GM12801 (cell line): ENCODE data around the gene DEPDC7.

ENCODE experiments used
- TF ChIP-seq, protein P1 (sequence below): IDR thresholded peaks from one replicate; pipeline ENCODE4 v1.5.1; 2011; ENCODE audit warnings: control low read depth; ENCODE audit not compliant: insufficient read length; ENCODE audit errors: extremely low read depth

The DEPDC7 gene

DNA sequence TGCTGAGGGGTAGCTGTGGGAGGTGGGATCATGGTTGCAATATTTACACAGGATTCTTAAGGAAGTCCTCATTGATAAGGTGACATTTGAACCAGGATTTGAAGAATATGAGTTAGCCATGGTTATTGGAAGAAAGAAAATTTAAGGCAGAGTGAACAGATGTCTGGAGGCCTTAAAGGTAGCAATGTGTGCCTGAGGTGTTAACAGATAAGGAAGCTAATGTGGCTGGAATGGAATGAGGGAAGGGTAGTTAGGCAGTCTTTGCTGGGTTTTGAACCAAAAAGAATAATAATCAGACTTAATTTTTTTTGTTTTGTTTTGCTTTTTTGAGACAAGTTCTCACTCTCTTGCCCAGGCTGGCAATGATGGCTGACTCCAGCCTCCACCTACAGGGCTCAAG is 9.7 kb upstream of the DEPDC7 start:
- TF ChIP-seq, protein P1, sequence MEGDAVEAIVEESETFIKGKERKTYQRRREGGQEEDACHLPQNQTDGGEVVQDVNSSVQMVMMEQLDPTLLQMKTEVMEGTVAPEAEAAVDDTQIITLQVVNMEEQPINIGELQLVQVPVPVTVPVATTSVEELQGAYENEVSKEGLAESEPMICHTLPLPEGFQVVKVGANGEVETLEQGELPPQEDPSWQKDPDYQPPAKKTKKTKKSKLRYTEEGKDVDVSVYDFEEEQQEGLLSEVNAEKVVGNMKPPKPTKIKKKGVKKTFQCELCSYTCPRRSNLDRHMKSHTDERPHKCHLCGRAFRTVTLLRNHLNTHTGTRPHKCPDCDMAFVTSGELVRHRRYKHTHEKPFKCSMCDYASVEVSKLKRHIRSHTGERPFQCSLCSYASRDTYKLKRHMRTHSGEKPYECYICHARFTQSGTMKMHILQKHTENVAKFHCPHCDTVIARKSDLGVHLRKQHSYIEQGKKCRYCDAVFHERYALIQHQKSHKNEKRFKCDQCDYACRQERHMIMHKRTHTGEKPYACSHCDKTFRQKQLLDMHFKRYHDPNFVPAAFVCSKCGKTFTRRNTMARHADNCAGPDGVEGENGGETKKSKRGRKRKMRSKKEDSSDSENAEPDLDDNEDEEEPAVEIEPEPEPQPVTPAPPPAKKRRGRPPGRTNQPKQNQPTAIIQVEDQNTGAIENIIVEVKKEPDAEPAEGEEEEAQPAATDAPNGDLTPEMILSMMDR: no peak

DNA sequence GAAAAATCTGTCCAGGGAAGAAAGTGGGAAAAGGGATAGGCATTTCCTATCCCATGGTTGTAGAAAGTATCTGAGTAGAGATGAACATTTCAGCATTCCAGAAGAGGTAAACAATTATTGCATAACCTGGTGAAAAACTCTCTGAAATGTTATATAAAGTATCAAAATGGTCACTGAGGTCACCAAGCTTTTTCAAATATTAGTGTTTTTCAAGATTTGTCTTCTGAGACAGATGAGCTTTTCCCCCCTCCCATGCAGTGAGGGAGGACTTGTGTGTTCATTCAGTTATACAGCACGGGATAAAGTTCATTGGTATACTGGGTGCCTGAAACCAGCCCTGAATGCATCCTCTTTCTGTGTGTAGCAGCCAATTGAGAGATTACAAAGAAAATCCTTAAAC is 1.9 kb upstream of the DEPDC7 start:
- TF ChIP-seq, protein P1: no peak

DNA sequence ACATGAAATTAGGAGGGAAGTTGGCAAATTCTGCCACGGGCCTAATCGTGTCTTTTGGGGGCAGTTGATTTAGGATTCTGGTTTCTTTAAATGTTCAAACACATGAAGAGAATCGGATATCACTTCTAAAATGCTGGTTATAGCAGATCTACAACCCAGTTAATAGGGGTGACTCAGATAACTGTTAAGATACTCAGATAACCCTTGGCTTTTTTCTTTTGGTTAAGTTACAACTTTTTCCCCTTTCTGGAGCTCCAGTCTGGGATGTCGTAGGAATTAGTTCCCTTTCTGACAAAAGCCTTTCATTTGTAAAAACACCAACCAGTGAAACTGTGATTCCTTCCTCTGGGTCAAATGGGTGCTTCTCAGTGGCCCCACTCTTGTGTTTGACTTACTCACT is 976 bp downstream of the DEPDC7 start:
- TF ChIP-seq, protein P1: no peak

DNA sequence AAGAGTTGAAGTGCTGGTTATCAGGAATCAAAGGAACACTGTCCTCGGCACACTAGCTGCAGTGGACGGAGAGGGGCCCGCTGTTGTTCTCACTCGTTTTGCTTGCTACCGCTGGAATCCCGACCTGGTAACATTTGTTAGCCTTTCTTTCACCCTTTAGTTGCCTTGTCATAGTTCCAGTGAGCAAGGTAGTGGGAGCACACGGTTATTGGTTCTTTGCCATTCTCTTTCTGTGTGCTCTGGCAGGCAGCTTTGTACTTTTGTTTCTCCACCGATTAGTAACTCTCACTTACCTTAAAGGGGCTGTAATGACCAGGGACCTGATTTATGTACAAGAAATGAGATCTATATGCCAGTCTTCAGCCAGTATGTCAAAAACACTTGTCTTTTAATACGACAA is 1.8 kb downstream of the DEPDC7 start:
- TF ChIP-seq, protein P1: no peak

DNA sequence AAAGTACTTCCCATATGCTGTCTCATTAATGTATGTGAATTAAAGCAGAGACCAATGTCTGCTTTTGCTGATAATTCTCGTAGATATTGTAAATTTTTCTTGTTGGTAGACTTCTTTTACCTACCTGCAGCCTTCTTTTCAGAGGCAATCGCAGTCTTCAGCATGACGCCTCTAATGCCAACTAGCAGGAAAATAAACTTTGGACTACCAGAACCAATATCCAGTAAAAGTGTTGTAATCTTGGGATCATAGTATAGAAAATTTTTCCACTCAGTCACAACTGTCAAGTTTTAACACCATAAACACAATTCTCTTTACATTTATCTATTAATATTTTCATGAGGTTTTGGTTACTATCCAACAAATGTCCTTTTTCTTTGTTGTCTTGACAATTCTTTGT is 2.3 kb downstream of the DEPDC7 start:
- TF ChIP-seq, protein P1: no peak

DNA sequence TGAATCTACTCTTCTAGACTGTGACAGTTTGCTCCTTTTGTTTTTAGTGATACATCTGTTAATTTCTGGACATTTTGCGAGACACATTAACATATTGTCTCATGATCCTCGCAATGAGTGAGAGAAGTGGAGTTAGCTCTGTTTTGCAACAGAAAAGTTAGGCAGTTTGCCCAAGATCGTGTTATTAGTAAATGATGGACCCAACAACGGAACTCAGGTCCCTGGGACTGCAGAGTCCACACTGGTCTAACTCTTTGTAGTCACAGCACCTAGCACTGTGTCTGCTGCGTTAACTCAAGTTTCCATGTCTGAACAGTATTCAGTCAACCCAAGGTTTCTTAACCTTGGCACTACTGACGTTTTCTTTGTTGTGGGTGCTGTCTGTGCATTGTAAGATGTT is 3.2 kb downstream of the DEPDC7 start:
- TF ChIP-seq, protein P1: no peak

DNA sequence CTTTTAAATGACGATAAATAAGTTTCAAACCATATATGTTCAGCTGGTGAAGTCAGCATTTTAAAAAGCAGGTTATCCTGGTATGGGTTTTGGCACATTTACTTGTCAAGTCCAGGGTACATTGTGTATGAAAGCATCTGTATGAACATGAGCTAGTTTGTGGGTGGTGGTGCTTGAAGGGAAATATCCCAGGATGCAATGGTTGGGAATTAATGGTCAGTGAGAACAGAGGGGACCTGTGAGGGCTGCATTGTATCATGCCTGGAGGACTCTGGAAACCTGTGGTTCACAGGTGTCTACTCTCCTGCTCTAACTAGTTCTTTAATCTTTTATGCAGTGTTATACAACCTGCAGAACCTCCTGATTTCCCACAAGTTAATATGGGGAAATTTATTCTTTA is 5.8 kb downstream of the DEPDC7 start:
- TF ChIP-seq, protein P1: no peak

DNA sequence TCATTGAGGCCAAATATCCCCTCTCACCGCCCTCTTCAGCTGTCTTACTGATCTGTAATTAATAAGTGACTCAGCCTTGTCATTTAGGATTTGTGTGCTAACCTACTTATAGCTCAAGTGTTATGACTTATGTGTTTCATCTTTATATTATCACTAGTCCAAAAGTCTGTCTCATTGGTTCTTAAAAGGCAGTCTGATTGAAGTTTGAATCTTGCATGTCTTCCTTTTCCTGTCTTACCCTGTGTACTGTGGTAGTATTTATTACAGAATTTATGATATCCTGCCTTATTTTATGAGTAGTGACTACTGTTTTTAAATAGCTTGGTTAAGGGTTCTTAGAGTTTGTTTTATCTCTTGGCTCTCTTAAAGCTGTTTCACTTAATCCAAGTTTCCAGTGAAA is 6.3 kb downstream of the DEPDC7 start:
- TF ChIP-seq, protein P1: no peak
